ENCODE results near the gene FBXL19. TPM values are rescaled to one million over a fixed set of nuclear protein-coding genes. Genes with fewer than 3 reads are reported as not detected.

FBXL19 gene
- total and polyA plus RNA-seq, 2 of the 13 experiments (the other 11 are each of a cell fraction or from before 2014, with no cell fraction given), result 6.0 to 13.7 TPM

- TF ChIP-seq MIER3 (CRISPR knock-in tag; IDR thresholded peaks at IDR 0.05; ENCODE audit: borderline replicate concordance) (0 out of 2 replicates have a peak, but pooled peaks have one; percentile 65), POLR2G (IDR thresholded peaks at IDR 0.05; ENCODE audit: low read depth, low read length) (peak; percentile 85), IKZF4 (CRISPR knock-in tag; IDR thresholded peaks at IDR 0.05; ENCODE audit: borderline replicate concordance, low read depth, not compliant biosample characterization) (peak; percentile 70), NONO (IDR thresholded peaks at IDR 0.05) (no peak), NONO (CRISPR knock-in tag; conservative IDR thresholded peaks at IDR 0.05) (0 out of 2 replicates have a peak, but pooled peaks have one; percentile 14), ZNF124 (CRISPR knock-in tag; IDR thresholded peaks at IDR 0.05) (peak; percentile 60; the same call in 1 of the 2 replicates), ELF3 (CRISPR knock-in tag; IDR thresholded peaks at IDR 0.05) (peak; percentile 46; the same call in 1 of the 2 replicates), ZNF275 (CRISPR knock-in tag; IDR thresholded peaks at IDR 0.05; ENCODE audit: borderline replicate concordance) (peak; percentile 42; the same call in 1 of the 2 replicates), SP5 (CRISPR knock-in tag; IDR thresholded peaks at IDR 0.05; ENCODE audit: borderline replicate concordance, low read depth) (peak; percentile 75), ZNF138 (CRISPR knock-in tag; IDR thresholded peaks at IDR 0.05; ENCODE audit: low read depth) (0 out of 2 replicates have a peak, but pooled peaks have one; percentile 6), CBX2 (IDR thresholded peaks at IDR 0.05; ENCODE audit: low read depth, low read length) (no peak), CBX2 (CRISPR knock-in tag; IDR thresholded peaks at IDR 0.05; ENCODE audit: low read depth) (no peak), REPIN1 (CRISPR knock-in tag; IDR thresholded peaks at IDR 0.05; ENCODE audit: borderline replicate concordance, low read depth) (no peak), ZFX (CRISPR knock-in tag; IDR thresholded peaks at IDR 0.05; ENCODE audit: low read depth) (no peak), ESRRA (CRISPR knock-in tag; IDR thresholded peaks at IDR 0.05; ENCODE audit: low read depth) (no peak), ZNF280B (CRISPR knock-in tag; IDR thresholded peaks at IDR 0.05; ENCODE audit: borderline replicate concordance) (no peak), ZNF7 (CRISPR knock-in tag; IDR thresholded peaks at IDR 0.05) (no peak; the same call in 1 of the 2 replicates), SALL2 (CRISPR knock-in tag; IDR thresholded peaks at IDR 0.05) (peak; percentile 39; the same call in 1 of the 2 replicates), REL (CRISPR knock-in tag; conservative IDR thresholded peaks at IDR 0.05) (0 out of 2 replicates have a peak, but pooled peaks have one; percentile 18), CHD2 (IDR thresholded peaks at IDR 0.05; ENCODE audit: low read depth, low read length) (no peak)
- TF ChIP-seq, protein P1, sequence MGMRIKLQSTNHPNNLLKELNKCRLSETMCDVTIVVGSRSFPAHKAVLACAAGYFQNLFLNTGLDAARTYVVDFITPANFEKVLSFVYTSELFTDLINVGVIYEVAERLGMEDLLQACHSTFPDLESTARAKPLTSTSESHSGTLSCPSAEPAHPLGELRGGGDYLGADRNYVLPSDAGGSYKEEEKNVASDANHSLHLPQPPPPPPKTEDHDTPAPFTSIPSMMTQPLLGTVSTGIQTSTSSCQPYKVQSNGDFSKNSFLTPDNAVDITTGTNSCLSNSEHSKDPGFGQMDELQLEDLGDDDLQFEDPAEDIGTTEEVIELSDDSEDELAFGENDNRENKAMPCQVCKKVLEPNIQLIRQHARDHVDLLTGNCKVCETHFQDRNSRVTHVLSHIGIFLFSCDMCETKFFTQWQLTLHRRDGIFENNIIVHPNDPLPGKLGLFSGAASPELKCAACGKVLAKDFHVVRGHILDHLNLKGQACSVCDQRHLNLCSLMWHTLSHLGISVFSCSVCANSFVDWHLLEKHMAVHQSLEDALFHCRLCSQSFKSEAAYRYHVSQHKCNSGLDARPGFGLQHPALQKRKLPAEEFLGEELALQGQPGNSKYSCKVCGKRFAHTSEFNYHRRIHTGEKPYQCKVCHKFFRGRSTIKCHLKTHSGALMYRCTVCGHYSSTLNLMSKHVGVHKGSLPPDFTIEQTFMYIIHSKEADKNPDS (CRISPR knock-in tag; IDR thresholded peaks at IDR 0.05), result no peak
- TF ChIP-seq, protein P2, sequence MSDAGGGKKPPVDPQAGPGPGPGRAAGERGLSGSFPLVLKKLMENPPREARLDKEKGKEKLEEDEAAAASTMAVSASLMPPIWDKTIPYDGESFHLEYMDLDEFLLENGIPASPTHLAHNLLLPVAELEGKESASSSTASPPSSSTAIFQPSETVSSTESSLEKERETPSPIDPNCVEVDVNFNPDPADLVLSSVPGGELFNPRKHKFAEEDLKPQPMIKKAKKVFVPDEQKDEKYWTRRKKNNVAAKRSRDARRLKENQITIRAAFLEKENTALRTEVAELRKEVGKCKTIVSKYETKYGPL (CRISPR knock-in tag; IDR thresholded peaks at IDR 0.05), result no peak
- TF ChIP-seq, protein P3, sequence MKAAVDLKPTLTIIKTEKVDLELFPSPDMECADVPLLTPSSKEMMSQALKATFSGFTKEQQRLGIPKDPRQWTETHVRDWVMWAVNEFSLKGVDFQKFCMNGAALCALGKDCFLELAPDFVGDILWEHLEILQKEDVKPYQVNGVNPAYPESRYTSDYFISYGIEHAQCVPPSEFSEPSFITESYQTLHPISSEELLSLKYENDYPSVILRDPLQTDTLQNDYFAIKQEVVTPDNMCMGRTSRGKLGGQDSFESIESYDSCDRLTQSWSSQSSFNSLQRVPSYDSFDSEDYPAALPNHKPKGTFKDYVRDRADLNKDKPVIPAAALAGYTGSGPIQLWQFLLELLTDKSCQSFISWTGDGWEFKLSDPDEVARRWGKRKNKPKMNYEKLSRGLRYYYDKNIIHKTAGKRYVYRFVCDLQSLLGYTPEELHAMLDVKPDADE (CRISPR knock-in tag; IDR thresholded peaks at IDR 0.05), result no peak
Observed at GRCh38 chr16:30984669-30985400, 61.5 kb downstream of the FBXL19 start, which contains the start of gene HSD3B7 (continued).

All from HepG2 (cell line).